ENCODE data around the gene DACT2.

DACT2 gene

DNA sequence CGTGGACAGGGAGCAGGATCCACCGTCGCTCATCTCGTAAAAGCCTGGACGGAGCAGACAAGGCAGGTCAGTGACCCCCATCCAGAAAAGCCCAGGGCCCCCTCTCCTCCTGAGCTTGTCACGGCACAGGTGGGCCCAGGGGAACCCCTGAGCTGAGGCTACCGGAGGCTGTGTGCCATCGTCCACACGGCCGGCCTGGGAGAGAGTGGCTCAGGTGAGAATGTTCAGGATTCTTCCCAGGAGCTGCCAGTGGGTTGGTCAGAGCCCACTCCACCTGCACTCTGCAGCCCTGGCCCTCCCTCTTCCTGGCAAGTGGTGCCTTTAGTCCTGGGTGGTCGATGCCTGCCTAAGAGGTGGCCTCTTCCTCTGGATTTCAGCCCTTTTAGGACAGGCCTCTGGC, 9.2 kb downstream of the DACT2 start:
- Histone ChIP-seq H3K9ac (no peak overlapping the region), H3K9me3 (ENCODE audit: control insufficient read depth, low read length) (no peaks in the 10 kb centered on the region), H3K27me3 (ENCODE audit: control insufficient read depth, insufficient read depth, low read length) (no peaks in the 10 kb centered on the region), H3K4me3 (ENCODE audit: low read depth, low read length) (no peak overlapping the region), H2AFZ (no peak overlapping the region), H3K27ac (no peak overlapping the region), H3K36me3 (ENCODE audit: control insufficient read depth, insufficient read depth, low read length) (no peaks in the 10 kb centered on the region), H3K79me2 (no peaks in the 10 kb centered on the region), H3K4me1 (no peaks in the 10 kb centered on the region), H3K4me2 (ENCODE audit: low read length) (no peak overlapping the region)
- TF ChIP-seq, protein P1, sequence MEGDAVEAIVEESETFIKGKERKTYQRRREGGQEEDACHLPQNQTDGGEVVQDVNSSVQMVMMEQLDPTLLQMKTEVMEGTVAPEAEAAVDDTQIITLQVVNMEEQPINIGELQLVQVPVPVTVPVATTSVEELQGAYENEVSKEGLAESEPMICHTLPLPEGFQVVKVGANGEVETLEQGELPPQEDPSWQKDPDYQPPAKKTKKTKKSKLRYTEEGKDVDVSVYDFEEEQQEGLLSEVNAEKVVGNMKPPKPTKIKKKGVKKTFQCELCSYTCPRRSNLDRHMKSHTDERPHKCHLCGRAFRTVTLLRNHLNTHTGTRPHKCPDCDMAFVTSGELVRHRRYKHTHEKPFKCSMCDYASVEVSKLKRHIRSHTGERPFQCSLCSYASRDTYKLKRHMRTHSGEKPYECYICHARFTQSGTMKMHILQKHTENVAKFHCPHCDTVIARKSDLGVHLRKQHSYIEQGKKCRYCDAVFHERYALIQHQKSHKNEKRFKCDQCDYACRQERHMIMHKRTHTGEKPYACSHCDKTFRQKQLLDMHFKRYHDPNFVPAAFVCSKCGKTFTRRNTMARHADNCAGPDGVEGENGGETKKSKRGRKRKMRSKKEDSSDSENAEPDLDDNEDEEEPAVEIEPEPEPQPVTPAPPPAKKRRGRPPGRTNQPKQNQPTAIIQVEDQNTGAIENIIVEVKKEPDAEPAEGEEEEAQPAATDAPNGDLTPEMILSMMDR (IDR thresholded peaks at IDR 0.05): no peak

DNA sequence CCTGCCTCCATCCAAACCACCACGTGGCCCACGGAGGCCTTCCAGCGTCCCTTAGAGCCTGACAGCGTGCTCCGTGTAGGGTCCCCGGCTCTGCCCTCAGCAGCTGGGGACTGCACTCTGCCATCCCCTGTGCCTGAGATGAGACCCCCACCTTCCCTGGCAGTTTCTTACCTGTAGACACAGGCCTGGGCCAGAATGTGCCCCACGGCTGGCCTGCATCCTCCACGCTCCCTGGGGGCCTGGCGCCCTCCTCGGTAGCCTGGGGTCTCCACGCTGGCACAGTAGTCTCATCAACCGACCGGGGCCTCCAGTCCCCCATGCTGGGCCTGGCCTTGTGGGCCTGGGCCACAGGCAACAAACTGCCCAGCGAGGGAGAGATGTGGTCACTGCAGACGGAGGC, 9.6 kb downstream of the DACT2 start:
- Histone ChIP-seq H3K27ac (no peak overlapping the region), H3K27me3 (ENCODE audit: control insufficient read depth, insufficient read depth, low read length) (no peaks in the 10 kb centered on the region), H3K36me3 (ENCODE audit: control insufficient read depth, insufficient read depth, low read length) (no peaks in the 10 kb centered on the region), H2AFZ (no peak overlapping the region), H3K9ac (no peak overlapping the region), H3K79me2 (no peaks in the 10 kb centered on the region), H3K9me3 (ENCODE audit: control insufficient read depth, low read length) (no peaks in the 10 kb centered on the region), H3K4me3 (ENCODE audit: low read depth, low read length) (no peak overlapping the region), H3K4me2 (ENCODE audit: low read length) (no peak overlapping the region), H3K4me1 (no peaks in the 10 kb centered on the region)
- TF ChIP-seq, protein P1 (IDR thresholded peaks at IDR 0.05): no peak

DNA sequence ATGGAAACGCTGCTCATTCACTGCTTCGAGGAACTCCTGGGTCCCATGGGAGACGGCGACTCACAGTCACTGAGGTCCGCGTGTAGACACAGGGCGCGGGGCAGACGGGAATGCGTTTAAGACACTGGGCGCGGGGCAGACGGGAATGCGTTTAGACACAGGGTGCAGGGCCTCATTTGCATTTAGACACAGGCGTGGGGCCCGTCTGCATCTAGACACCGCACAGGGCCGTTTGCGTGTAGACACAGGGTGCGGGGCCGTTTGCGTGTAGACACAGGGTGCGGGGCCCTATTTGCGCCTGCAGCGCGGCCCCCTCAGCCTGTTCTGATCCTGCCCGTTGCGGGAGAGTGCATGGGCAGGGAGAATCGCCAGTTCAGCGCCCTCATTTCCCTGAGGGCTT, 10.4 kb downstream of the DACT2 start:
- Histone ChIP-seq H3K9me3 (ENCODE audit: control insufficient read depth, low read length) (no peaks in the 10 kb centered on the region), H2AFZ (no peak overlapping the region), H3K36me3 (ENCODE audit: control insufficient read depth, insufficient read depth, low read length) (no peaks in the 10 kb centered on the region), H3K27ac (no peak overlapping the region), H3K79me2 (no peaks in the 10 kb centered on the region), H3K4me2 (ENCODE audit: low read length) (no peak overlapping the region), H3K9ac (no peak overlapping the region), H3K4me3 (ENCODE audit: low read depth, low read length) (no peak overlapping the region), H3K4me1 (no peaks in the 10 kb centered on the region), H3K27me3 (ENCODE audit: control insufficient read depth, insufficient read depth, low read length) (no peaks in the 10 kb centered on the region)
- TF ChIP-seq, protein P1 (IDR thresholded peaks at IDR 0.05): no peak

DNA sequence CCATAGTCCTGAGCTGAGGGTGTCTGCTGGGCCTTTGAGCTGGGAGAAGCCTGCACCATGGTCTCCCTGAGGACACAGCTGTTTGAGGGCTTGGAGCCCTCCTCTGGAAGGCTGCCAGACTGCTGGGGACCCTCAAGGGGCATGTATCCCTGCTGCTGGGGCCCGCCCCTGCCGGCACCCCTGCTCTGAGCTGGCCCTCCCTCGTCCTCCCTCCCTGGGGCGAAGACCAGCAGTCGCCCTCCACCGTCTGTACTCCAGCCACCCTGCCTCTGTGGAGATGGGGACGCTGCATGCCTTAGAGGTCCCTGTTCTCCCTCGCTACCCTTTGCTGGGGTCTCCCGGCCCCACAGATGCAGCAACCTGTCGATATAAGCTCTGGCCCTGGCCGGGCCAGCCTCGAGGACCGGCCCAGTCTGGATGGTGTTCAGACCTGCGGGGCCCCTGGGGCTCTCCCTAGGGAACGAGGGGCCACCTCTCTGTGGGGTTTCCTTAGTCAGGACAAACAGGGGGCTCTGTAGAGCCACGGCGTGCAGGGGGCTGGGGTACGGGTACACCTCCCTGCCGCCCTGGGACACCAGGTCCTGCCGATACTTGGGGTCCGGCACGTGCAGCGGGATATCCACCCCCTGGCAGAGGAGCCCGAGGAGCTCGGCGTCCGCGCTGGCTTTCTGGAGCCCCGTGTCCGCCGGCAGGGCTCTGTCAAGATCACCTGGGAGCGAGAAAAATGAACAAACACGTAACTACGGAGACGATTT, 11.0 kb downstream of the DACT2 start:
- no peak overlapping the region for H3K9ac ChIP-seq
- H3K9me3 ChIP-seq (ENCODE audit: control insufficient read depth, low read length): no peaks in the 10 kb centered on the region
- TF ChIP-seq, protein P1 (IDR thresholded peaks at IDR 0.05): no peak
- H3K4me2 ChIP-seq (ENCODE audit: low read length): no peak overlapping the region
- no peaks in the 10 kb centered on the region for H3K4me1 ChIP-seq
- H3K36me3 ChIP-seq (ENCODE audit: control insufficient read depth, insufficient read depth, low read length): no peaks in the 10 kb centered on the region
- H3K27me3 ChIP-seq (ENCODE audit: control insufficient read depth, insufficient read depth, low read length): no peaks in the 10 kb centered on the region
- H2AFZ ChIP-seq: no peak overlapping the region
- H3K4me3 ChIP-seq (ENCODE audit: low read depth, low read length): no peak overlapping the region
- no peaks in the 10 kb centered on the region for H3K79me2 ChIP-seq
- H3K27ac ChIP-seq: no peak overlapping the region

DNA sequence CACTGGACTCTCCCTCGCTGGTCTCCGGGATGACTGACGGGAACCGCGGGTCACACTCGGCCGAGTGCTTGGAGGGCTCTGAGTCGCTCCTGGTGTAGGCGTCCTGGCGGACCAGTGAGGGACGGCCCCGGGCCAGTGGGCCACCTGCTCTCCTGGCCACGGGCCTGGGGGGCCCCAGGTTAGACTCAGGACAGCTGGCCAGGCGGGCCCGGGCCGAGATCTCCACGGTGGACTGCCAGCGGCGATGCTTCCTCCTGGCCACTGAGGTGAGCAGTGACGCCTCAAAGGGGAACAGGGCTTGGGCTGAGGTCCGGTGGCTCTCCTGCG, 11.9 kb downstream of the DACT2 start:
- Histone ChIP-seq H3K79me2 (no peaks in the 10 kb centered on the region), H3K4me3 (ENCODE audit: low read depth, low read length) (no peak overlapping the region), H3K9ac (no peak overlapping the region), H2AFZ (no peak overlapping the region), H3K4me2 (ENCODE audit: low read length) (no peak overlapping the region), H3K27me3 (ENCODE audit: control insufficient read depth, insufficient read depth, low read length) (no peaks in the 10 kb centered on the region), H3K4me1 (no peaks in the 10 kb centered on the region), H3K36me3 (ENCODE audit: control insufficient read depth, insufficient read depth, low read length) (no peaks in the 10 kb centered on the region), H3K9me3 (ENCODE audit: control insufficient read depth, low read length) (no peaks in the 10 kb centered on the region), H3K27ac (no peak overlapping the region)
- TF ChIP-seq, protein P1 (IDR thresholded peaks at IDR 0.05): no peak

Measured in parathyroid adenoma (tissue), 2 donors.